ENCODE measurements around the gene ACOT13.
"Not testable (repeated sequence)": the region's sequence is repeated elsewhere in the genome, so short reads cannot be mapped to it uniquely, and the experiment has no call there.

Gene ACOT13

GRCh38 chr6:24672620-24673182, 5.8 kb downstream of the ACOT13 start:
- no peak overlapping the region for H3K18ac ChIP-seq (ENCODE audit: low read length)
- H4K91ac ChIP-seq (ENCODE audit: low read depth, low read length, poor library complexity) = no peak overlapping the region
- no peak overlapping the region for H2AFZ ChIP-seq (ENCODE audit: low read length)
- no CpG with 5 or more reads among the region's 6 CpGs for WGBS, 2 donors (ENCODE audit: extremely low coverage in 2 of 2, insufficient read length in 2 of 2, insufficient replicate concordance in 1 of 2)
- H3K23ac ChIP-seq (ENCODE audit: low read depth, low read length, poor library complexity) = no peak overlapping the region
- H3K9ac ChIP-seq (ENCODE audit: low read depth, low read length, poor library complexity) = no peak overlapping the region
- no peak overlapping the region for H3K14ac ChIP-seq (ENCODE audit: low read length)
- H4K8ac ChIP-seq (ENCODE audit: low read depth, low read length) = no peak overlapping the region
- no peaks in the 10 kb centered on the region for H3K79me1 ChIP-seq (ENCODE audit: low read depth, low read length)
- no peak overlapping the region for H3K4me3 ChIP-seq (ENCODE audit: low read length in 2 of 2)
- H3K9me3 ChIP-seq (replicated peaks in 1 of 2; ENCODE audit: control insufficient read depth in 2 of 2, insufficient read depth in 1 of 2, low read depth in 1 of 2, low read length in 2 of 2) = peaks cover 1 to 41% of the 10 kb centered on the region in 2 donors
- H2BK120ac ChIP-seq (ENCODE audit: low read depth, low read length) = no peak overlapping the region
- no peak overlapping the region for H2BK12ac ChIP-seq (ENCODE audit: low read length)
- H3K4me1 ChIP-seq (ENCODE audit: control insufficient read depth in 2 of 2, insufficient read depth in 1 of 2, low read depth in 1 of 2, low read length in 2 of 2) = no peaks in the 10 kb centered on the region
- no peak overlapping the region for H3K4me2 ChIP-seq (ENCODE audit: insufficient read depth, low read length, poor library complexity, severe bottlenecking)
- no peaks in the 10 kb centered on the region for H3K27me3 ChIP-seq (ENCODE audit: control insufficient read depth in 3 of 3, insufficient read depth in 3 of 3, low read depth in 1 of 3, low read length in 3 of 3)
- H2BK5ac ChIP-seq (ENCODE audit: low read length) = no peak overlapping the region
- H3K27ac ChIP-seq (replicated peaks; ENCODE audit: low read length) = no peak overlapping the region
- no peak overlapping the region for H3K4ac ChIP-seq (ENCODE audit: low read length)
- no peaks in the 10 kb centered on the region for H3K36me3 ChIP-seq (replicated peaks in 1 of 2; ENCODE audit: control insufficient read depth in 2 of 2, insufficient read depth in 2 of 2, low read length in 2 of 2)
- H2AK5ac ChIP-seq (ENCODE audit: low read depth, low read length) = no peak overlapping the region
- H2BK15ac ChIP-seq (ENCODE audit: low read length) = no peak overlapping the region
- DNase-seq (ENCODE audit: low spot score) = no peak

- Histone ChIP-seq H2BK15ac (ENCODE audit: low read length) (no peak overlapping the region), H2AFZ (ENCODE audit: low read length) (no peak overlapping the region), H2BK120ac (ENCODE audit: low read depth, low read length) (no peak overlapping the region), H3K4me2 (ENCODE audit: insufficient read depth, low read length, poor library complexity, severe bottlenecking) (no peak overlapping the region), H3K4me1 (ENCODE audit: control insufficient read depth in 2 of 2, insufficient read depth in 1 of 2, low read depth in 1 of 2, low read length in 2 of 2) (no peaks in the 10 kb centered on the region), H4K91ac (ENCODE audit: low read depth, low read length, poor library complexity) (no peak overlapping the region), H3K9me3 (replicated peaks in 1 of 2; ENCODE audit: control insufficient read depth in 2 of 2, insufficient read depth in 1 of 2, low read depth in 1 of 2, low read length in 2 of 2) (peaks cover 1 to 38% of the 10 kb centered on the region in 2 donors), H3K36me3 (replicated peaks in 1 of 2; ENCODE audit: control insufficient read depth in 2 of 2, insufficient read depth in 2 of 2, low read length in 2 of 2) (no peaks in the 10 kb centered on the region), H2BK5ac (ENCODE audit: low read length) (no peak overlapping the region), H3K79me1 (ENCODE audit: low read depth, low read length) (no peaks in the 10 kb centered on the region), H3K4me3 (ENCODE audit: low read length in 2 of 2) (no peak overlapping the region), H3K4ac (ENCODE audit: low read length) (no peak overlapping the region), H4K8ac (ENCODE audit: low read depth, low read length) (no peak overlapping the region), H2AK5ac (ENCODE audit: low read depth, low read length) (no peak overlapping the region), H3K18ac (ENCODE audit: low read length) (no peak overlapping the region), H3K14ac (ENCODE audit: low read length) (no peak overlapping the region), H3K23ac (ENCODE audit: low read depth, low read length, poor library complexity) (no peak overlapping the region), H3K27me3 (ENCODE audit: control insufficient read depth in 3 of 3, insufficient read depth in 3 of 3, low read depth in 1 of 3, low read length in 3 of 3) (no peaks in the 10 kb centered on the region), H3K9ac (ENCODE audit: low read depth, low read length, poor library complexity) (no peak overlapping the region), H2BK12ac (ENCODE audit: low read length) (no peak overlapping the region), H3K27ac (replicated peaks; ENCODE audit: low read length) (no peak overlapping the region)
- WGBS, 2 donors (ENCODE audit: extremely low coverage in 2 of 2, insufficient read length in 2 of 2, insufficient replicate concordance in 1 of 2) = no CpG with 5 or more reads among the region's 2 CpGs
- DNase-seq (ENCODE audit: low spot score) = no peak
Measured at GRCh38 chr6:24673625-24674024, 6.7 kb downstream of the ACOT13 start.

GRCh38 chr6:24678792-24679352, 12.0 kb downstream of the ACOT13 start:
- not testable (repeated sequence) for H3K9me3 ChIP-seq (replicated peaks in 1 of 2; ENCODE audit: control insufficient read depth in 2 of 2, insufficient read depth in 1 of 2, low read depth in 1 of 2, low read length in 2 of 2); H4K91ac ChIP-seq (ENCODE audit: low read depth, low read length, poor library complexity); H3K9ac ChIP-seq (ENCODE audit: low read depth, low read length, poor library complexity); H3K4ac ChIP-seq (ENCODE audit: low read length); DNase-seq (ENCODE audit: low spot score); H3K36me3 ChIP-seq (replicated peaks in 1 of 2; ENCODE audit: control insufficient read depth in 2 of 2, insufficient read depth in 2 of 2, low read length in 2 of 2); H2BK12ac ChIP-seq (ENCODE audit: low read length); H3K4me3 ChIP-seq (ENCODE audit: low read length in 2 of 2); H2BK120ac ChIP-seq (ENCODE audit: low read depth, low read length); H2BK15ac ChIP-seq (ENCODE audit: low read length); H3K79me1 ChIP-seq (ENCODE audit: low read depth, low read length); H3K27me3 ChIP-seq (ENCODE audit: control insufficient read depth in 3 of 3, insufficient read depth in 3 of 3, low read depth in 1 of 3, low read length in 3 of 3); H3K23ac ChIP-seq (ENCODE audit: low read depth, low read length, poor library complexity); H3K18ac ChIP-seq (ENCODE audit: low read length); H3K14ac ChIP-seq (ENCODE audit: low read length); H2AK5ac ChIP-seq (ENCODE audit: low read depth, low read length); H2BK5ac ChIP-seq (ENCODE audit: low read length); H3K4me2 ChIP-seq (ENCODE audit: insufficient read depth, low read length, poor library complexity, severe bottlenecking); H3K4me1 ChIP-seq (ENCODE audit: control insufficient read depth in 2 of 2, insufficient read depth in 1 of 2, low read depth in 1 of 2, low read length in 2 of 2); H4K8ac ChIP-seq (ENCODE audit: low read depth, low read length); H2AFZ ChIP-seq (ENCODE audit: low read length); H3K27ac ChIP-seq (replicated peaks; ENCODE audit: low read length)
- no CpG with 5 or more reads among the region's 11 CpGs for WGBS, 2 donors (ENCODE audit: extremely low coverage in 2 of 2, insufficient read length in 2 of 2, insufficient replicate concordance in 1 of 2)

- Histone ChIP-seq H3K23ac (ENCODE audit: low read depth, low read length, poor library complexity) (no peak overlapping the region), H4K91ac (ENCODE audit: low read depth, low read length, poor library complexity) (no peak overlapping the region), H2BK12ac (ENCODE audit: low read length) (no peak overlapping the region), H3K36me3 (replicated peaks in 1 of 2; ENCODE audit: control insufficient read depth in 2 of 2, insufficient read depth in 2 of 2, low read length in 2 of 2) (no peaks in the 10 kb centered on the region), H3K4me3 (ENCODE audit: low read length in 2 of 2) (no peak overlapping the region), H4K8ac (ENCODE audit: low read depth, low read length) (no peak overlapping the region), H3K4ac (ENCODE audit: low read length) (no peak overlapping the region), H3K9me3 (replicated peaks in 1 of 2; ENCODE audit: control insufficient read depth in 2 of 2, insufficient read depth in 1 of 2, low read depth in 1 of 2, low read length in 2 of 2) (no peaks in the 10 kb centered on the region), H2BK120ac (ENCODE audit: low read depth, low read length) (no peak overlapping the region), H3K27me3 (ENCODE audit: control insufficient read depth in 3 of 3, insufficient read depth in 3 of 3, low read depth in 1 of 3, low read length in 3 of 3) (no peaks in the 10 kb centered on the region), H3K18ac (ENCODE audit: low read length) (no peak overlapping the region), H2BK15ac (ENCODE audit: low read length) (no peak overlapping the region), H2AK5ac (ENCODE audit: low read depth, low read length) (no peak overlapping the region), H3K14ac (ENCODE audit: low read length) (no peak overlapping the region), H3K79me1 (ENCODE audit: low read depth, low read length) (no peaks in the 10 kb centered on the region), H3K4me2 (ENCODE audit: insufficient read depth, low read length, poor library complexity, severe bottlenecking) (no peak overlapping the region), H3K4me1 (ENCODE audit: control insufficient read depth in 2 of 2, insufficient read depth in 1 of 2, low read depth in 1 of 2, low read length in 2 of 2) (peaks cover 0 to 5% of the 10 kb centered on the region in 2 donors), H2BK5ac (ENCODE audit: low read length) (no peak overlapping the region), H2AFZ (ENCODE audit: low read length) (no peak overlapping the region), H3K9ac (ENCODE audit: low read depth, low read length, poor library complexity) (no peak overlapping the region), H3K27ac (replicated peaks; ENCODE audit: low read length) (no peak overlapping the region)
- no CpG with 5 or more reads among the region's 7 CpGs for WGBS, 2 donors (ENCODE audit: extremely low coverage in 2 of 2, insufficient read length in 2 of 2, insufficient replicate concordance in 1 of 2)
- DNase-seq (ENCODE audit: low spot score) = no peak
Measured at GRCh38 chr6:24680582-24680981, 13.7 kb downstream of the ACOT13 start.

Data from neuronal stem cell (in vitro differentiated cells).